Activated T-cell treated with anti-CD3 and anti-CD28 coated beads for 48 hours (primary cell): ENCODE data around the gene GALT.
"Not testable (repeated sequence)": the region's sequence is repeated elsewhere in the genome, so short reads cannot be mapped to it uniquely, and the experiment has no call there.

ENCODE experiments used
- DNase-seq: peaks from one replicate; pipeline ENCODE4 v3.0.0-alpha.2; 2020; ENCODE audit warnings: low read depth

GALT gene

GRCh38 chr9:34627716-34628655, 18.5 kb upstream of the GALT start:
- DNase-seq, result no peak

- no peak for DNase-seq
These were observed 17.6 kb upstream of the GALT start, which contains the start of gene ARID3C for GRCh38 chr9:34628656-34629490. Gene ARID3C, minus strand, starts transcription at chr9:34629066. Its CDS starts 1,052 bp downstream, at chr9:34628014.

GRCh38 chr9:34629491-34629808, 17.0 kb upstream of the GALT start:
- no peak for DNase-seq

- DNase-seq, result no peak
These were observed 15.9 kb upstream of the GALT start for GRCh38 chr9:34630402-34631154.

GRCh38 chr9:34633166-34633565, 13.3 kb upstream of the GALT start:
- no peak for DNase-seq

GRCh38 chr9:34633851-34634550, 12.5 kb upstream of the GALT start:
- DNase-seq, result peak; percentile 60

- no peak for DNase-seq
These were observed 11.8 kb upstream of the GALT start for GRCh38 chr9:34634551-34635248.

GRCh38 chr9:34635556-34635955, 10.9 kb upstream of the GALT start:
- no peak for DNase-seq

- no peak for DNase-seq
These were observed 9.6 kb upstream of the GALT start for GRCh38 chr9:34636791-34637355.

GRCh38 chr9:34637356-34638137, 8.9 kb upstream of the GALT start, which contains the start of gene SIGMAR1:
Gene SIGMAR1, minus strand, starts transcription at chr9:34637787. Its CDS starts 90 bp downstream, at chr9:34637697.
- DNase-seq, result peak; percentile 93

GRCh38 chr9:34638138-34638445, 8.4 kb upstream of the GALT start:
- no peak for DNase-seq

- not testable (repeated sequence) for DNase-seq
These were observed 7.2 kb upstream of the GALT start for GRCh38 chr9:34639322-34639721.

GRCh38 chr9:34642679-34643078, 3.8 kb upstream of the GALT start:
- no peak for DNase-seq

- no peak for DNase-seq
These were observed 1.6 kb upstream of the GALT start for GRCh38 chr9:34644766-34645314.

- no peak for DNase-seq
These were observed 569 bp downstream of the GALT start for GRCh38 chr9:34647084-34647403.

- DNase-seq, result no peak
These were observed 1.2 kb downstream of the GALT start for GRCh38 chr9:34647651-34648050.

GRCh38 chr9:34648673-34649072, 2.2 kb downstream of the GALT start:
- DNase-seq, result no peak

GRCh38 chr9:34650816-34651215, 4.3 kb downstream of the GALT start:
- DNase-seq, result no peak

GRCh38 chr9:34651321-34651720, 4.8 kb downstream of the GALT start:
- no peak for DNase-seq
